Measurements from ENCODE around the gene PCMT1. TPM values are rescaled to one million over a fixed set of nuclear protein-coding genes. Genes with fewer than 3 reads are reported as not detected.

PCMT1 gene
- total and polyA plus RNA-seq, 9 of the 15 experiments (the other 6 are each of a cell fraction or from before 2014, with no cell fraction given) = 217 to 541 (median 327) TPM

DNA sequence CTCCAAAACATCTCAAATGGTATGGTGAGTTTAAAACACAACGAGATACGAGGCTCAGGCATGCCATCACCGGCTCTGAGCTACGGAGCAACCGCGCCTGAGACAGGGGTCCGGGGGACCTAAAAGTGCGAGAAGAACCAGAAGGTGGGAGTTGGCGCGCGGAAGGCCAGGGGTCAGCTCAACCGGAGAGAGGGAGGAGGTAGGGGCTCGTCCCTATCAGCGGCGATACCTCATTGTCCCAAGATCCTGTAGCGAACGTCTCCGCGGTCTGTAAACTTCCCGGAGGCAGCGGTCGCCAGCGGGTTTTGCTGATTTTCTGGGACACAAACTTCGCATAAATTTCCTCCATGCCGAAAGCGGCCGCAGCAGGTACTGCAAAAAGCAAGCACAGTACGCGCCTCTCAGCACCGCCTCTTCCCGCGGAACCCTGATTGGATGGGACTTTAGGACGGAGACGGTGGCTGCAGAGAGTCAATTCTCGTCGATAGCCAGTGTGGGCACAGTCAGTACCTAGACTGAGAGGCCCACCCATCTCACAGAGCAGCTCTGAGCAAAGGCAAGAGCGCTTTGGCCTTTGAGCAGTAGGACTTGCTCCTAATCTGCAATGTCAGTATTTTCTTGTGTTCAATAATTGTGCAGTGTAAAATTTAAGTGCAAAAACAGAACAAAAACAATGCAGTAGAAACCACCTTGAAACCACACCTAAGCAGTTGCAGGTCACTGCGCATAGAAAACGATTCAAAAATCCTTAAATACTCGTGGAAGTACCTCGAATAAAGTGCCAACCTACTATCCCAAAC, 3.2 kb upstream of the PCMT1 start, which contains the start of gene NUP43 (continued):
- TF ChIP-seq, protein P1, sequence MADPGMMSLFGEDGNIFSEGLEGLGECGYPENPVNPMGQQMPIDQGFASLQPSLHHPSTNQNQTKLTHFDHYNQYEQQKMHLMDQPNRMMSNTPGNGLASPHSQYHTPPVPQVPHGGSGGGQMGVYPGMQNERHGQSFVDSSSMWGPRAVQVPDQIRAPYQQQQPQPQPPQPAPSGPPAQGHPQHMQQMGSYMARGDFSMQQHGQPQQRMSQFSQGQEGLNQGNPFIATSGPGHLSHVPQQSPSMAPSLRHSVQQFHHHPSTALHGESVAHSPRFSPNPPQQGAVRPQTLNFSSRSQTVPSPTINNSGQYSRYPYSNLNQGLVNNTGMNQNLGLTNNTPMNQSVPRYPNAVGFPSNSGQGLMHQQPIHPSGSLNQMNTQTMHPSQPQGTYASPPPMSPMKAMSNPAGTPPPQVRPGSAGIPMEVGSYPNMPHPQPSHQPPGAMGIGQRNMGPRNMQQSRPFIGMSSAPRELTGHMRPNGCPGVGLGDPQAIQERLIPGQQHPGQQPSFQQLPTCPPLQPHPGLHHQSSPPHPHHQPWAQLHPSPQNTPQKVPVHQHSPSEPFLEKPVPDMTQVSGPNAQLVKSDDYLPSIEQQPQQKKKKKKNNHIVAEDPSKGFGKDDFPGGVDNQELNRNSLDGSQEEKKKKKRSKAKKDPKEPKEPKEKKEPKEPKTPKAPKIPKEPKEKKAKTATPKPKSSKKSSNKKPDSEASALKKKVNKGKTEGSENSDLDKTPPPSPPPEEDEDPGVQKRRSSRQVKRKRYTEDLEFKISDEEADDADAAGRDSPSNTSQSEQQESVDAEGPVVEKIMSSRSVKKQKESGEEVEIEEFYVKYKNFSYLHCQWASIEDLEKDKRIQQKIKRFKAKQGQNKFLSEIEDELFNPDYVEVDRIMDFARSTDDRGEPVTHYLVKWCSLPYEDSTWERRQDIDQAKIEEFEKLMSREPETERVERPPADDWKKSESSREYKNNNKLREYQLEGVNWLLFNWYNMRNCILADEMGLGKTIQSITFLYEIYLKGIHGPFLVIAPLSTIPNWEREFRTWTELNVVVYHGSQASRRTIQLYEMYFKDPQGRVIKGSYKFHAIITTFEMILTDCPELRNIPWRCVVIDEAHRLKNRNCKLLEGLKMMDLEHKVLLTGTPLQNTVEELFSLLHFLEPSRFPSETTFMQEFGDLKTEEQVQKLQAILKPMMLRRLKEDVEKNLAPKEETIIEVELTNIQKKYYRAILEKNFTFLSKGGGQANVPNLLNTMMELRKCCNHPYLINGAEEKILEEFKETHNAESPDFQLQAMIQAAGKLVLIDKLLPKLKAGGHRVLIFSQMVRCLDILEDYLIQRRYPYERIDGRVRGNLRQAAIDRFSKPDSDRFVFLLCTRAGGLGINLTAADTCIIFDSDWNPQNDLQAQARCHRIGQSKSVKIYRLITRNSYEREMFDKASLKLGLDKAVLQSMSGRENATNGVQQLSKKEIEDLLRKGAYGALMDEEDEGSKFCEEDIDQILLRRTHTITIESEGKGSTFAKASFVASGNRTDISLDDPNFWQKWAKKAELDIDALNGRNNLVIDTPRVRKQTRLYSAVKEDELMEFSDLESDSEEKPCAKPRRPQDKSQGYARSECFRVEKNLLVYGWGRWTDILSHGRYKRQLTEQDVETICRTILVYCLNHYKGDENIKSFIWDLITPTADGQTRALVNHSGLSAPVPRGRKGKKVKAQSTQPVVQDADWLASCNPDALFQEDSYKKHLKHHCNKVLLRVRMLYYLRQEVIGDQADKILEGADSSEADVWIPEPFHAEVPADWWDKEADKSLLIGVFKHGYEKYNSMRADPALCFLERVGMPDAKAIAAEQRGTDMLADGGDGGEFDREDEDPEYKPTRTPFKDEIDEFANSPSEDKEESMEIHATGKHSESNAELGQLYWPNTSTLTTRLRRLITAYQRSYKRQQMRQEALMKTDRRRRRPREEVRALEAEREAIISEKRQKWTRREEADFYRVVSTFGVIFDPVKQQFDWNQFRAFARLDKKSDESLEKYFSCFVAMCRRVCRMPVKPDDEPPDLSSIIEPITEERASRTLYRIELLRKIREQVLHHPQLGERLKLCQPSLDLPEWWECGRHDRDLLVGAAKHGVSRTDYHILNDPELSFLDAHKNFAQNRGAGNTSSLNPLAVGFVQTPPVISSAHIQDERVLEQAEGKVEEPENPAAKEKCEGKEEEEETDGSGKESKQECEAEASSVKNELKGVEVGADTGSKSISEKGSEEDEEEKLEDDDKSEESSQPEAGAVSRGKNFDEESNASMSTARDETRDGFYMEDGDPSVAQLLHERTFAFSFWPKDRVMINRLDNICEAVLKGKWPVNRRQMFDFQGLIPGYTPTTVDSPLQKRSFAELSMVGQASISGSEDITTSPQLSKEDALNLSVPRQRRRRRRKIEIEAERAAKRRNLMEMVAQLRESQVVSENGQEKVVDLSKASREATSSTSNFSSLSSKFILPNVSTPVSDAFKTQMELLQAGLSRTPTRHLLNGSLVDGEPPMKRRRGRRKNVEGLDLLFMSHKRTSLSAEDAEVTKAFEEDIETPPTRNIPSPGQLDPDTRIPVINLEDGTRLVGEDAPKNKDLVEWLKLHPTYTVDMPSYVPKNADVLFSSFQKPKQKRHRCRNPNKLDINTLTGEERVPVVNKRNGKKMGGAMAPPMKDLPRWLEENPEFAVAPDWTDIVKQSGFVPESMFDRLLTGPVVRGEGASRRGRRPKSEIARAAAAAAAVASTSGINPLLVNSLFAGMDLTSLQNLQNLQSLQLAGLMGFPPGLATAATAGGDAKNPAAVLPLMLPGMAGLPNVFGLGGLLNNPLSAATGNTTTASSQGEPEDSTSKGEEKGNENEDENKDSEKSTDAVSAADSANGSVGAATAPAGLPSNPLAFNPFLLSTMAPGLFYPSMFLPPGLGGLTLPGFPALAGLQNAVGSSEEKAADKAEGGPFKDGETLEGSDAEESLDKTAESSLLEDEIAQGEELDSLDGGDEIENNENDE (IDR thresholded peaks at IDR 0.05; ENCODE audit: low read depth, low read length) = no peak
- peak; percentile 42; the same call in 1 of the 2 replicates for TF ChIP-seq XRCC5 (IDR thresholded peaks at IDR 0.05; ENCODE audit: low read depth, low read length)
- no peak for TF ChIP-seq MED1 (CRISPR knock-in tag; IDR thresholded peaks at IDR 0.05; ENCODE audit: borderline replicate concordance)
- TF ChIP-seq, protein P2, sequence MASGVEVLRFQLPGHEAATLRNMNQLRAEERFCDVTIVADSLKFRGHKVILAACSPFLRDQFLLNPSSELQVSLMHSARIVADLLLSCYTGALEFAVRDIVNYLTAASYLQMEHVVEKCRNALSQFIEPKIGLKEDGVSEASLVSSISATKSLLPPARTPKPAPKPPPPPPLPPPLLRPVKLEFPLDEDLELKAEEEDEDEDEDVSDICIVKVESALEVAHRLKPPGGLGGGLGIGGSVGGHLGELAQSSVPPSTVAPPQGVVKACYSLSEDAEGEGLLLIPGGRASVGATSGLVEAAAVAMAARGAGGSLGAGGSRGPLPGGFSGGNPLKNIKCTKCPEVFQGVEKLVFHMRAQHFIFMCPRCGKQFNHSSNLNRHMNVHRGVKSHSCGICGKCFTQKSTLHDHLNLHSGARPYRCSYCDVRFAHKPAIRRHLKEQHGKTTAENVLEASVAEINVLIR (CRISPR knock-in tag; IDR thresholded peaks at IDR 0.05) = no peak
- TF ChIP-seq MYBL2 (IDR thresholded peaks at IDR 0.05; ENCODE audit: low read depth) = no peak; the same call in 1 of the 2 replicates
- TF ChIP-seq MYBL2 (CRISPR knock-in tag; IDR thresholded peaks at IDR 0.05; ENCODE audit: borderline replicate concordance) = no peak
- TF ChIP-seq CTCFL (IDR thresholded peaks at IDR 0.05; ENCODE audit: borderline replicate concordance, insufficient read depth, low read depth, low read length, poor library complexity, severe bottlenecking) = no peak
- no peak for TF ChIP-seq SLC30A9 (CRISPR knock-in tag; IDR thresholded peaks at IDR 0.05)
- no peak for TF ChIP-seq FUS (optimal IDR thresholded peaks at IDR 0.05; ENCODE audit: low read depth, low read length)
- no peak for TF ChIP-seq RBM22 (IDR thresholded peaks at IDR 0.05; ENCODE audit: low read depth, low read length, poor library complexity, severe bottlenecking)
- TF ChIP-seq IRF2 (CRISPR knock-in tag; IDR thresholded peaks at IDR 0.05) = no peak
